Ectodermal cell (in vitro differentiated cells): ENCODE data around the gene NDC1.
"Not testable (repeated sequence)": the region's sequence is repeated elsewhere in the genome, so short reads cannot be mapped to it uniquely, and the experiment has no call there.

Experiments
- H3K27ac ChIP-seq: 2 replicates; pipeline ENCODE4 v1.7.0; 2013; ENCODE audit warnings: mild to moderate bottlenecking, low read depth, low read length; ENCODE audit not compliant: insufficient read depth, poor library complexity, severe bottlenecking
- H3K27me3 ChIP-seq: 2 replicates; pipeline ENCODE4 v1.7.0; 2013; ENCODE audit warnings: mild to moderate bottlenecking, low read length; ENCODE audit not compliant: insufficient read depth, control insufficient read depth, poor library complexity, severe bottlenecking
- H3K36me3 ChIP-seq: one replicate; pipeline ENCODE4 v1.7.0; 2013; ENCODE audit warnings: low read length; ENCODE audit not compliant: control insufficient read depth, insufficient read depth
- H3K4me1 ChIP-seq: one replicate; pipeline ENCODE4 v1.7.0; 2013; ENCODE audit warnings: low read length; ENCODE audit not compliant: control insufficient read depth, insufficient read depth
- H3K4me3 ChIP-seq: 2 replicates; pipeline ENCODE4 v1.7.0; 2013; ENCODE audit warnings: low read depth, low read length, control low read depth; ENCODE audit not compliant: insufficient read depth
- H3K9me3 ChIP-seq: 2 replicates; pipeline ENCODE4 v1.7.0; 2013; ENCODE audit warnings: mild to moderate bottlenecking, low read length, moderate library complexity; ENCODE audit not compliant: control insufficient read depth
- WGBS, 2 experiments: methylation state at CpG; one replicate each; pipeline ENCODE4 v1.1.7; 2013; ENCODE audit warnings: missing lambda C conversion rate in 2 of 2; 5-methylcytosine and 5-hydroxymethylcytosine counted together

NDC1 gene

DNA sequence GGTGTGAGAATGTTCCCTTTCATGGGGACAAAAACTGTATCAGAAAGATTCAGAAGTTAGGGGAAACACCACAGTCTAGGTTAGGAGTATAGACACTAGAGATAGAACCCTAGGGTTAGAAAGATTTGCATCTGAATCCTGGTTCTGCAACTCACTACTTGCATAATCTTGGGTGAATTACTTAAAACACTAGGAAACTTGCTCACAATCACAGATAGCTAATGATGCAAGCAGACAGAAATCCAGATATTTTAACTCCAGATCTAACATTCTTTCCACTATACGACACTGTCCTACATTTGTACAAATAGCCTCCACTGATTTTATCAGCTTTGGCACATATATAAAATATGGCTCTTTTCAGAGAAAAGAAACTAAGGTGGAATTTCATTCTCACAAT lies 68.3 kb downstream of the NDC1 start:
- H3K36me3 ChIP-seq: no peaks in the 10 kb centered on the region
- 100% methylated on average over 1 of the region's 1 CpG for WGBS, 2 experiments
- no peak overlapping the region for H3K27ac ChIP-seq
- H3K4me3 ChIP-seq: no peak overlapping the region
- no peaks in the 10 kb centered on the region for H3K4me1 ChIP-seq
- no peaks in the 10 kb centered on the region for H3K9me3 ChIP-seq
- no peaks in the 10 kb centered on the region for H3K27me3 ChIP-seq

DNA sequence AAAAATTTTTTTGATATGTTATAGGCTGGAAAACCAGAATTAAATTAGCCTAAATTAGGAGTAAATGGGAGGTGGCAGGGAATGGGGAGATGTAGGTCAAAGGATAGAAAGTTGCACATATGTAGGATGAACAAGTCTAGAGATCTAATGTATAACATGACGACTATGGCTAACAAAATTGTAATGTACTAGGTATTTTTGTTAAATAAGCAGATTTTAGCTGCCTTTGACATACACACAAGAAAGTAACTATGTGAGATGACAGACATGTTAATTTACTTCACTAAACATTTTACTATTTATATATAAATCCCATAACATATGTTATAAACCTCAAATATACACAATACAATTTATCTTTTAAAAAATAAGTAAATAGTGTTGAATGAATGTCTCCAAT lies 68.9 kb downstream of the NDC1 start:
- no peaks in the 10 kb centered on the region for H3K9me3 ChIP-seq
- no peaks in the 10 kb centered on the region for H3K4me1 ChIP-seq
- no peak overlapping the region for H3K27ac ChIP-seq
- H3K4me3 ChIP-seq: no peak overlapping the region
- WGBS, 2 experiments: 95 to 100% methylated on average over 1 of the region's 1 CpG
- H3K27me3 ChIP-seq: no peaks in the 10 kb centered on the region
- H3K36me3 ChIP-seq: no peaks in the 10 kb centered on the region

- Histone ChIP-seq H3K36me3 (no peaks in the 10 kb centered on the region), H3K4me1 (no peaks in the 10 kb centered on the region), H3K9me3 (no peaks in the 10 kb centered on the region), H3K27ac (no peak overlapping the region), H3K4me3 (no peak overlapping the region), H3K27me3 (no peaks in the 10 kb centered on the region)
- 93 to 100% methylated on average over 3 of the region's 3 CpGs for WGBS, 2 experiments
Observed at GRCh38 chr1:53766831-53767405, 71.2 kb downstream of the NDC1 start.

DNA sequence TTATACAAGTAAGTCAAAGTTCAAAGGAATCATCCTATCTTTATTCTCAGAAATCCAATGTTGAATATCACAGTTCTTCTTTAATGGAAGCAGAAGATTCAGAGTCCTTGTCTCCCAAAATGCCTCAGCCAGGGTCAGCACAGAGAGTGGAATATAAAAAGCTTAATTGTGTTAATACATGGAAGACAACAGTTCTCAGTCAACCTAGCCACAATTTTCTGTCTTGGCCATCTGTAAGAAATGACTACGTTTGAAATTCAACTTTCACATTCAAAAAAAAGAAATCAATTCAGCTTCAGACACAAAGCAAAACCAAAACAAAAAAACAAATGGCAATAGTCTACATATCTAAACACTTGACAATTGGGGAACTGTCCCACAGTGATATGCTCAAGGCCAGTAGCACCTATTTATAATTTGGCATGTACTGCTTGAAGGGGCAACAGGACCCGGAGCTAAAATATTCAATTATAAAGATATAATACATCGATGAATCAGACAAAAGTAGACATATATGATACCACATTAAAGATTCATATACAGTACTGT lies 71.8 kb downstream of the NDC1 start:
- no peaks in the 10 kb centered on the region for H3K9me3 ChIP-seq
- no peaks in the 10 kb centered on the region for H3K36me3 ChIP-seq
- H3K4me1 ChIP-seq: no peaks in the 10 kb centered on the region
- WGBS, 2 experiments: 91 to 95% methylated on average over 1 to 2 of the region's 3 CpGs
- no peaks in the 10 kb centered on the region for H3K27me3 ChIP-seq
- no peak overlapping the region for H3K27ac ChIP-seq
- H3K4me3 ChIP-seq: no peak overlapping the region

DNA sequence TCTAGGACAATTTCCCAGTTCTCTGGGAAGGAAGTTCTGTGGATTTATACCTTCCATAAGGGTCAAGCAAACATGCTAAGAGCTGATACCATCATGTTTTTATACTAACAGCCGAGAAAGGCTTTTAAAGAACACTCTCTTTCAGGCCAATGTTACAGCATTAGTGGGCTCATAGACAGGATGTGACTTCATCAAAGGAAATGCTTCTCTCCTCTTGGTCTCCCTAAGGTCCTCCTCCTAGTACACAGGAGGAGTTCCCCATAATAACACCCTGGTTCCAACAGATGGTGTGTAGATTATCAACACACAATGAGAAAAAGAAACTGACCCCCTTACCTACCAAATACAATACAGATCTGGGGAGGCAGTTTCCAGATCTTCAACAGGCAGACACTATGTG lies 72.4 kb downstream of the NDC1 start:
- no peak overlapping the region for H3K4me3 ChIP-seq
- no peak overlapping the region for H3K27ac ChIP-seq
- no peaks in the 10 kb centered on the region for H3K27me3 ChIP-seq
- H3K9me3 ChIP-seq: no peaks in the 10 kb centered on the region
- H3K4me1 ChIP-seq: no peaks in the 10 kb centered on the region
- H3K36me3 ChIP-seq: no peaks in the 10 kb centered on the region
- 89 to 95% methylated on average over 1 of the region's 1 CpG for WGBS, 2 experiments

- 92 to 96% methylated on average over 2 of the region's 2 CpGs for WGBS, 2 experiments
- Histone ChIP-seq H3K27ac (no peak overlapping the region), H3K4me1 (no peaks in the 10 kb centered on the region)
Observed at GRCh38 chr1:53763911-53764310, 74.2 kb downstream of the NDC1 start.

DNA sequence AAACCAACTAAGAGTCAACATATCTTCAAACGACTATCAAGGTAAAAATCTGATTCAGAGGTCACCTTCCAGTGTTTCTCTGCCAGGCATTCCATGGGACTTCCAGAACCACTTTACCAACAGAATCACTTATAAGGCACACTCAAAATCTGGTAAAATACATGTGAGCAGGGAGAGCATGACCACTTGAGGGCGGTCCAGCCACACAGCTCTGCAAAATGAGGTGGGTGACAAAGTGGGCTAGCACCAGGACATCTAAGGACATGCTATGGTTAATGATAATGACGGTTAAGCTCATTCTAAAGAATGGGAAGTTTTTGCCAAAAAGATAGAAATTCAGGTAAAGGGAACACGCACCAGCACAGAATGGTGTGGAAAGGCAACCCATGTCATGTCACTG lies 74.6 kb downstream of the NDC1 start:
- no peak overlapping the region for H3K27ac ChIP-seq
- H3K36me3 ChIP-seq: no peaks in the 10 kb centered on the region
- H3K27me3 ChIP-seq: no peaks in the 10 kb centered on the region
- 91 to 93% methylated on average over 4 of the region's 4 CpGs for WGBS, 2 experiments
- H3K4me3 ChIP-seq: no peak overlapping the region
- H3K9me3 ChIP-seq: no peaks in the 10 kb centered on the region
- no peaks in the 10 kb centered on the region for H3K4me1 ChIP-seq

More at GRCh38 chr1:53763911-53764310, 74.2 kb downstream of the NDC1 start:
- Histone ChIP-seq H3K27me3 (no peaks in the 10 kb centered on the region), H3K36me3 (no peaks in the 10 kb centered on the region), H3K9me3 (no peaks in the 10 kb centered on the region), H3K4me3 (no peak overlapping the region)

DNA sequence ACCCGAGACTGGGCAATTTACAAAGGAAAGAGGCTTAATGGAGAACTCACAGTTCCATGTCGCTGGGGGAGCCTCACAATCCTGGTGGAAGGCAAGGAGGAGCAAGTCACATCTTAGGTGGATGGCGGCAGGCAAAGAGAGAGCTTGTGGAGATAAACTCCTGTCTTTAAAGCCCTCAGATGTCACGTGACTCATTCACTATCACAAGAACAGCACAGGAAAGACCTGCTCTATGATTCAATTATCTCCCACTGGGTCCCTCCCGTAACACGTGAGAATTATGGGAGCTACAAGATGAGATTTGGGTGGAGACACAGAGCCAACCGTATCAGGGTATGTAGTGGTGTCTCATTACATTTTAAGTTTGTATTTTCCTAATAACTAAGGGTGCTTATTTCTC lies 77.6 kb downstream of the NDC1 start:
- H3K27me3 ChIP-seq, H3K9me3 ChIP-seq, H3K36me3 ChIP-seq, H3K27ac ChIP-seq, H3K4me3 ChIP-seq, H3K4me1 ChIP-seq: not testable (repeated sequence)
- WGBS, 2 experiments: 90% methylated on average over 7 of the region's 7 CpGs

GRCh38 chr1:53755874-53756273 lies 82.2 kb downstream of the NDC1 start:
- H3K27ac ChIP-seq: no peak overlapping the region
- WGBS, 2 experiments: 91 to 92% methylated on average over 5 of the region's 5 CpGs
- no peak overlapping the region for H3K4me3 ChIP-seq

DNA sequence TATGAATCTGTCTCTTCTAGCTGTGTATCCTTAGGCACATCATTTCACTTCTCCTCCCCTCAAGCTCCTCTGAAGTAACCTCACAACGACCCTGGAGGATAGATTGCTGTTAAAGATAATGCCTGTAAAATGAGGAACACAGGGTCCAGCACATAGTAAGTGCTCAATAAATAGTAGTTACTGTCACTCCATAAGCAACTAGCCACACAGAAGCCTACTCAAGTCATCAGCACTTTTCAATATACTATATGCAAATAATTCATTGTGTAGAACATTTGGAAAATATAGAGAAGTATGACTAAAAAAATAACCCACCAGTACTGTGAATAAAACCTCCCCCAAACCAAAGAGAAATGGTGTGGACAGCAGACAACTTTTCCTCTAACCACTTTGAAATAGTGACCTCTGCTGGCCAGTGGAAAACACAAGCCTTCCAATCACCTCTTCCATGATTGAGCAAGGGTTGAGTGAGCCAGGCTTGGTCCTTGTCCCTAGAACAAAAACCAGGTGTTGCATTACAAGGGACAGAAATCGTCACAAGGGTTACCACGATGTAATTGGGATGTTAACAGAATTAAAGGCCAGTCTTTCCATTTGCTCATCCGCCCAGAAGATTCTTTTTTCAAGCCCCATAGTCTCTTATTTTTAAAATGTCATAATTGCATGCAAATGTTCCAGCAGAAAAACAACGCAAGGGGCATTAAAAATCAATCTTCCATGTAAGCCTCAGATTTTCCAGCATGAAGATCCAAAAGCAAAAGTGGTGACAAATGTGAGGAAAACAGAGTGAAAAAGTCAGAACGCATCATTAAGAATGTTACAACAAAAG lies 83.4 kb downstream of the NDC1 start:
- Histone ChIP-seq H3K27me3 (no peaks in the 10 kb centered on the region), H3K36me3 (no peaks in the 10 kb centered on the region), H3K4me1 (no peaks in the 10 kb centered on the region), H3K4me3 (no peak overlapping the region), H3K9me3 (no peaks in the 10 kb centered on the region), H3K27ac (no peak overlapping the region)
- WGBS, 2 experiments: 50 to 61% methylated on average over 5 to 6 of the region's 6 CpGs

More at GRCh38 chr1:53755874-53756273, 82.2 kb downstream of the NDC1 start:
- Histone ChIP-seq H3K36me3 (no peaks in the 10 kb centered on the region), H3K27me3 (no peaks in the 10 kb centered on the region), H3K9me3 (no peaks in the 10 kb centered on the region), H3K4me1 (no peaks in the 10 kb centered on the region)
